ENCODE measurements around the gene ARL16. TPM values are rescaled to one million over a fixed set of nuclear protein-coding genes. Genes with fewer than 3 reads are reported as not detected.

Gene ARL16
- total and polyA plus RNA-seq, 2 donors (not counting 3 experiments of a cell fraction or from before 2014, with no cell fraction given) = 41.4 to 71.7 TPM

- ChIA-PET CTCF (no interaction called here), POLR2A (interaction anchor here (1.0 kb wide), 1 partner anchor 17 kb away, joined by 3 read pairs; the partner anchor contains the start of genes ARL16 and HGS)
- Histone ChIP-seq H3K27me3 (ENCODE audit: control insufficient read depth in 2 of 2, insufficient read depth in 2 of 2, low read length in 2 of 2) (no peaks in the 10 kb centered on the region), H3K9ac (replicated peaks; ENCODE audit: extremely low read depth, insufficient read depth, low read length) (peak within 1 kb of the TSS; percentile 69), H3K36me3 (ENCODE audit: control insufficient read depth in 2 of 2, extremely low read depth in 1 of 2, insufficient read depth in 2 of 2, low read length in 2 of 2) (peaks cover 4 to 19% of the 10 kb centered on the region in 2 experiments), H2AFZ (ENCODE audit: low read depth, low read length) (peak within 1 kb of the TSS; percentile 13), H4K20me1 (replicated peaks; ENCODE audit: control insufficient read depth, extremely low read depth, insufficient read depth, low read length) (no peaks in the 10 kb centered on the region), H3K9me3 (replicated peaks; ENCODE audit: control insufficient read depth, insufficient read depth, low read length) (no peaks in the 10 kb centered on the region), H3K4me1 (ENCODE audit: control insufficient read depth, extremely low read depth, insufficient read depth, low read length) (peaks cover 18% of the 10 kb centered on the region), H3K4me2 (ENCODE audit: insufficient read depth, low read length) (peak within 1 kb of the TSS; percentile 72), H3K27ac (ENCODE audit: insufficient read depth, low read depth, low read length) (peak within 1 kb of the TSS; percentile 36), H3K79me2 (ENCODE audit: control insufficient read depth, insufficient read depth, low read length) (peaks cover 21% of the 10 kb centered on the region), H3K4me3 (replicated peaks in 1 of 3; ENCODE audit: insufficient read depth in 1 of 3, low read depth in 1 of 3, low read length in 3 of 3) (peak within 1 kb of the TSS; percentile 34 to 76 (median 64)), H3K9me1 (replicated peaks; ENCODE audit: control insufficient read depth, extremely low read depth, insufficient read depth, low read length) (no peaks in the 10 kb centered on the region)
- dilution Hi-C loops (cut with MboI; ENCODE audit: extremely low pct_ligation_motif_present, low sequenced_read_pairs) = no loop called here
- intact Hi-C loops (cut with micrococcal nuclease) = loop anchor here (1.0 to 2.0 kb wide), 2 partner anchors 18 to 30 kb away; partner anchors contain the start of genes HGS, NPLOC4 and TSPAN10
- TF ChIP-seq EZH2 (IDR thresholded peaks at IDR 0.05; ENCODE audit: borderline replicate concordance, low read depth, low read length, severe bottlenecking) (no peak), POLR2A (IDR thresholded peaks at IDR 0.05; ENCODE audit: low read depth, low read length) (peak; percentile 90), POLR2AphosphoS5 (IDR thresholded peaks at IDR 0.05; ENCODE audit: insufficient read depth, low read depth, low read length) (peak; percentile 97), JUN (IDR thresholded peaks at IDR 0.05; ENCODE audit: borderline replicate concordance, insufficient read depth, insufficient read length, low read depth) (no peak), CTCF (IDR thresholded peaks at IDR 0.05; ENCODE audit: extremely low read depth in 1 of 2, insufficient read depth in 1 of 2, low read depth in 1 of 2, low read length in 2 of 2) (no peak), MYC (IDR thresholded peaks at IDR 0.05; ENCODE audit: low read depth, low read length) (peak; percentile 69)
- DNase-seq (ENCODE audit: low read depth, low spot score) (peak; percentile 95), FAIRE-seq (peak; percentile 97)
- BruUV-seq (replicated peaks) = no TSS peak
These were observed 17.0 kb downstream of the ARL16 start, which contains the start of the genes CCDC137 and OXLD1 for GRCh38 chr17:81666342-81667191. Gene CCDC137 (plus strand): TSS chr17:81666737. CDS start chr17:81666767, 30 bp downstream. Gene OXLD1 (minus strand): TSS chr17:81666605. CDS start chr17:81666577, 28 bp downstream.

Measured in endothelial cell of umbilical vein (primary cell).